ENCODE results near the gene SIRT3. TPM values are rescaled to one million over a fixed set of nuclear protein-coding genes. Genes with fewer than 3 reads are reported as not detected.
"Not testable (repeated sequence)": the region's sequence is repeated elsewhere in the genome, so short reads cannot be mapped to it uniquely, and the experiment has no call there.

The SIRT3 gene
- polyA plus RNA-seq, 4 donors: 26.4 to 42.9 (median 32.8) TPM

GRCh38 chr11:271319-271715 is 35.2 kb upstream of the SIRT3 start:
- no peak for DNase-seq (ENCODE audit: low read depth in 4 of 4, low spot score in 2 of 4)

GRCh38 chr11:270451-271318 is 34.5 kb upstream of the SIRT3 start:
- no peak for DNase-seq (ENCODE audit: low read depth in 4 of 4, low spot score in 2 of 4)

- no peak for DNase-seq (ENCODE audit: low read depth in 4 of 4, low spot score in 2 of 4)
Measured at GRCh38 chr11:269146-269890, 33.2 kb upstream of the SIRT3 start.

GRCh38 chr11:268716-269145 is 32.6 kb upstream of the SIRT3 start:
- not testable (repeated sequence) for DNase-seq (ENCODE audit: low read depth in 4 of 4, low spot score in 2 of 4)

GRCh38 chr11:267491-267994 is 31.4 kb upstream of the SIRT3 start:
- DNase-seq (ENCODE audit: low read depth in 4 of 4, low spot score in 2 of 4): no peak

GRCh38 chr11:266676-267439 is 30.7 kb upstream of the SIRT3 start:
- no peak for DNase-seq (ENCODE audit: low read depth in 4 of 4, low spot score in 2 of 4)

GRCh38 chr11:261624-262023 is 25.5 kb upstream of the SIRT3 start:
- no peak for DNase-seq (ENCODE audit: low read depth in 4 of 4, low spot score in 2 of 4)

GRCh38 chr11:259413-259812 is 23.3 kb upstream of the SIRT3 start:
- no peak for DNase-seq (ENCODE audit: low read depth in 4 of 4, low spot score in 2 of 4)

GRCh38 chr11:257766-258493 is 21.8 kb upstream of the SIRT3 start:
- no peak for DNase-seq (ENCODE audit: low read depth in 4 of 4, low spot score in 2 of 4)

- DNase-seq (ENCODE audit: low read depth in 4 of 4, low spot score in 2 of 4): no peak
Measured at GRCh38 chr11:256952-257737, 21.0 kb upstream of the SIRT3 start.

GRCh38 chr11:255816-256215 is 19.7 kb upstream of the SIRT3 start:
- DNase-seq (ENCODE audit: low read depth in 4 of 4, low spot score in 2 of 4): no peak

GRCh38 chr11:255176-255575 is 19.0 kb upstream of the SIRT3 start:
- DNase-seq (ENCODE audit: low read depth in 4 of 4, low spot score in 2 of 4): no peak

- no peak for DNase-seq (ENCODE audit: low read depth in 4 of 4, low spot score in 2 of 4)
Measured at GRCh38 chr11:253886-254270, 17.7 kb upstream of the SIRT3 start.

- DNase-seq (ENCODE audit: low read depth in 4 of 4, low spot score in 2 of 4): no peak
Measured at GRCh38 chr11:253160-253885, 17.2 kb upstream of the SIRT3 start.

- no peak for DNase-seq (ENCODE audit: low read depth in 4 of 4, low spot score in 2 of 4)
Measured at GRCh38 chr11:252666-253065, 16.5 kb upstream of the SIRT3 start.

GRCh38 chr11:251550-251949 is 15.4 kb upstream of the SIRT3 start:
- no peak for DNase-seq (ENCODE audit: low read depth in 4 of 4, low spot score in 2 of 4)

GRCh38 chr11:250740-251299 is 14.7 kb upstream of the SIRT3 start:
- DNase-seq (ENCODE audit: low read depth in 4 of 4, low spot score in 2 of 4): no peak

- DNase-seq (ENCODE audit: low read depth in 4 of 4, low spot score in 2 of 4): no peak
Measured at GRCh38 chr11:250274-250673, 14.1 kb upstream of the SIRT3 start.

- DNase-seq (ENCODE audit: low read depth in 4 of 4, low spot score in 2 of 4): no peak
Measured at GRCh38 chr11:249062-249461, 12.9 kb upstream of the SIRT3 start.

Measured in left renal cortex interstitium (tissue), 4 donors.